DOHH2 (cell line): ENCODE data around the gene TPM3.

ENCODE experiments used
- CTCF ChIP-seq: fragments of 200-600 bp; sonication (generic); IDR thresholded peaks from one replicate; pipeline ENCODE4 v1.5.1; 2014; ENCODE audit warnings: antibody characterized with exemption, mild to moderate bottlenecking, low read depth, low read length; ENCODE audit not compliant: poor library complexity, severe bottlenecking
- EZH2phosphoT487 ChIP-seq: fragments of 200-600 bp; sonication (generic); IDR thresholded peaks from 2 replicates; pipeline ENCODE4 v1.6.1; 2017; ENCODE audit warnings: borderline replicate concordance, mild to moderate bottlenecking, antibody characterized with exemption, low read length, moderate library complexity, mixed read lengths

GRCh38 chr1:154142358-154142757 is 49.5 kb downstream of the TPM3 start:
- TF ChIP-seq CTCF, result no peak
- TF ChIP-seq EZH2phosphoT487, result no peak
